DOHH2 (cell line): Measurements from ENCODE around the gene SIKE1.
"Not testable (repeated sequence)": the region's sequence is repeated elsewhere in the genome, so short reads cannot be mapped to it uniquely, and the experiment has no call there.

Experiments used
- H3F3A ChIP-seq: fragments of 200-600 bp; sonication (generic), shearing (Covaris generic); 2 replicates; pipeline ENCODE4 v1.6.0; 2016; ENCODE audit warnings: antibody characterized with exemption, mild to moderate bottlenecking; ENCODE audit not compliant: control insufficient read depth, insufficient read depth
- H3K27ac ChIP-seq: fragments of 200-600 bp; sonication (generic); 2 replicates; pipeline ENCODE4 v1.5.1; 2014; ENCODE audit warnings: low read depth, mild to moderate bottlenecking, low read length, moderate library complexity
- H3K27me3 ChIP-seq: fragments of 200-600 bp; sonication (generic); 2 replicates; pipeline ENCODE4 v1.6.1; 2014; ENCODE audit warnings: mild to moderate bottlenecking, low read length, mixed read lengths; ENCODE audit not compliant: control insufficient read depth
- H3K36me3 ChIP-seq: fragments of 200-600 bp; sonication (generic); 2 replicates; pipeline ENCODE4 v1.6.1; 2014; ENCODE audit warnings: mild to moderate bottlenecking, low read length, moderate library complexity, mixed read lengths; ENCODE audit not compliant: control insufficient read depth
- H3K4me1 ChIP-seq: fragments of 200-600 bp; sonication (generic); 2 replicates; pipeline ENCODE4 v1.6.1; 2014; ENCODE audit warnings: mild to moderate bottlenecking, low read length, mixed read lengths; ENCODE audit not compliant: control insufficient read depth
- H3K4me2 ChIP-seq: fragments of 200-600 bp; sonication (generic); 2 replicates; pipeline ENCODE4 v1.6.0; 2014; ENCODE audit warnings: mild to moderate bottlenecking, low read length, moderate library complexity
- H3K4me3 ChIP-seq: fragments of 200-600 bp; sonication (generic); 2 replicates; pipeline ENCODE4 v1.5.1; 2014; ENCODE audit warnings: mild to moderate bottlenecking, low read length, mixed read lengths
- H3K79me2 ChIP-seq: fragments of 200-600 bp; sonication (generic); 2 replicates; pipeline ENCODE4 v1.6.1; 2014; ENCODE audit warnings: mild to moderate bottlenecking, low read length, mixed read lengths; ENCODE audit not compliant: control insufficient read depth
- H3K9me2 ChIP-seq: fragments of 200-600 bp; sonication (generic); replicated peaks from 2 replicates; pipeline ENCODE4 v1.6.1; 2014; ENCODE audit warnings: mild to moderate bottlenecking, low read length, mixed read lengths; ENCODE audit not compliant: control insufficient read depth
- H3K9me3 ChIP-seq: fragments of 200-600 bp; sonication (generic); 2 replicates; pipeline ENCODE4 v1.6.1; 2014; ENCODE audit warnings: antibody characterized with exemption, low read length, mixed read lengths; ENCODE audit not compliant: control insufficient read depth, insufficient read depth
- H4K20me1 ChIP-seq: fragments of 200-600 bp; sonication (generic); 2 replicates; pipeline ENCODE4 v1.6.0; 2014; ENCODE audit warnings: low read depth, mild to moderate bottlenecking, antibody characterized with exemption, low read length, moderate library complexity; ENCODE audit not compliant: control insufficient read depth, insufficient read depth
- EZH2phosphoT487 ChIP-seq: fragments of 200-600 bp; sonication (generic); IDR thresholded peaks from 2 replicates; pipeline ENCODE4 v1.6.1; 2017; ENCODE audit warnings: borderline replicate concordance, mild to moderate bottlenecking, antibody characterized with exemption, low read length, moderate library complexity, mixed read lengths
- TF ChIP-seq, protein P1 (sequence below): fragments of 200-600 bp; sonication (generic); IDR thresholded peaks from one replicate; pipeline ENCODE4 v1.5.1; 2014; ENCODE audit warnings: antibody characterized with exemption, mild to moderate bottlenecking, low read depth, low read length; ENCODE audit not compliant: poor library complexity, severe bottlenecking

Gene SIKE1

DNA sequence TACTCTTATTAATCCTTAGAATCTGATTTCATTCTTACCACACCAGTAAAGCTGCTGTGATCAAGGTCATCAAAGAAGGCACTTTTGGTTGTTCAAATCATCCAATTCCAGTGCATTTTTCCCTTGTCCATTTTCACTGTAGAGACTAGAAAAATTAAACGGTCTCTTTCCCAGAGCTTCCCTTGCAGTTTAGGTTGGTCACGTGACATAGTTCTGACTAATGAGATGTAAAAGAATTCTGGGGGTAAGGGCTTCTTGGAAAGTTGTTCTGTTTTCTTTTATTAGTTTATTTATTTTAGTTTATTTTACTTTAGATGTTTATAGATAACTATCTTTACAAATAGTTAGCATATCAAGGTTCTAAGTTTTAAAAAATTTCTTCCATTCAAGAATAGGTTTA, 39.9 kb upstream of the SIKE1 start:
- H3K79me2 ChIP-seq: no peaks in the 10 kb centered on the region
- no peaks in the 10 kb centered on the region for H4K20me1 ChIP-seq
- no peaks in the 10 kb centered on the region for H3K9me2 ChIP-seq
- H3K4me2 ChIP-seq: no peak overlapping the region
- H3K27ac ChIP-seq: no peak overlapping the region
- H3K36me3 ChIP-seq: no peaks in the 10 kb centered on the region
- no peaks in the 10 kb centered on the region for H3K27me3 ChIP-seq
- no peaks in the 10 kb centered on the region for H3F3A ChIP-seq
- no peaks in the 10 kb centered on the region for H3K4me1 ChIP-seq
- TF ChIP-seq, protein P1, sequence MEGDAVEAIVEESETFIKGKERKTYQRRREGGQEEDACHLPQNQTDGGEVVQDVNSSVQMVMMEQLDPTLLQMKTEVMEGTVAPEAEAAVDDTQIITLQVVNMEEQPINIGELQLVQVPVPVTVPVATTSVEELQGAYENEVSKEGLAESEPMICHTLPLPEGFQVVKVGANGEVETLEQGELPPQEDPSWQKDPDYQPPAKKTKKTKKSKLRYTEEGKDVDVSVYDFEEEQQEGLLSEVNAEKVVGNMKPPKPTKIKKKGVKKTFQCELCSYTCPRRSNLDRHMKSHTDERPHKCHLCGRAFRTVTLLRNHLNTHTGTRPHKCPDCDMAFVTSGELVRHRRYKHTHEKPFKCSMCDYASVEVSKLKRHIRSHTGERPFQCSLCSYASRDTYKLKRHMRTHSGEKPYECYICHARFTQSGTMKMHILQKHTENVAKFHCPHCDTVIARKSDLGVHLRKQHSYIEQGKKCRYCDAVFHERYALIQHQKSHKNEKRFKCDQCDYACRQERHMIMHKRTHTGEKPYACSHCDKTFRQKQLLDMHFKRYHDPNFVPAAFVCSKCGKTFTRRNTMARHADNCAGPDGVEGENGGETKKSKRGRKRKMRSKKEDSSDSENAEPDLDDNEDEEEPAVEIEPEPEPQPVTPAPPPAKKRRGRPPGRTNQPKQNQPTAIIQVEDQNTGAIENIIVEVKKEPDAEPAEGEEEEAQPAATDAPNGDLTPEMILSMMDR: no peak
- no peak for TF ChIP-seq EZH2phosphoT487
- H3K9me3 ChIP-seq: no peaks in the 10 kb centered on the region
- H3K4me3 ChIP-seq: no peak overlapping the region

DNA sequence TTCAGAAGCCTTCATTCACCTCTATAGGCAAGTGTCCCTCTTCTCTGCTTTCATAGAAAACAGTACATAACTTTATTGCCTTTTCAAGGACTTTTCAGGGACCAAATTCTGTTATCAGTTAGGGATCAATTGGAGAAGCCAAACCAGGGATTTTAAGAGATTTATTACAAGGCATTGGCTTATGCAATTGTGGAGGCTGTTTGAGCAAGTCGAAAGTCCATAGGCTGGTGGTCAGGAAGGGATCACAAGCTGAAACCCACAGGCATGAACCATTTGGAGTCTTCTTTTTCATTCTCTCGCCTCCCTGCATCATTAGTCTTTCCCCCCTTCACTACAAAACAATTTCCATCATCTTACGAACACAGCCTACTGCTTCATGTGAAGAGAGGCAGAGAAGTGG, 39.4 kb upstream of the SIKE1 start:
- H3K27ac ChIP-seq: no peak overlapping the region
- H3K27me3 ChIP-seq: no peaks in the 10 kb centered on the region
- H3K9me2 ChIP-seq: no peaks in the 10 kb centered on the region
- no peak overlapping the region for H3K4me2 ChIP-seq
- H3F3A ChIP-seq: no peaks in the 10 kb centered on the region
- no peaks in the 10 kb centered on the region for H4K20me1 ChIP-seq
- H3K9me3 ChIP-seq: no peaks in the 10 kb centered on the region
- no peak for TF ChIP-seq EZH2phosphoT487
- TF ChIP-seq, protein P1: no peak
- no peak overlapping the region for H3K4me3 ChIP-seq
- H3K36me3 ChIP-seq: no peaks in the 10 kb centered on the region
- no peaks in the 10 kb centered on the region for H3K79me2 ChIP-seq
- H3K4me1 ChIP-seq: no peaks in the 10 kb centered on the region

DNA sequence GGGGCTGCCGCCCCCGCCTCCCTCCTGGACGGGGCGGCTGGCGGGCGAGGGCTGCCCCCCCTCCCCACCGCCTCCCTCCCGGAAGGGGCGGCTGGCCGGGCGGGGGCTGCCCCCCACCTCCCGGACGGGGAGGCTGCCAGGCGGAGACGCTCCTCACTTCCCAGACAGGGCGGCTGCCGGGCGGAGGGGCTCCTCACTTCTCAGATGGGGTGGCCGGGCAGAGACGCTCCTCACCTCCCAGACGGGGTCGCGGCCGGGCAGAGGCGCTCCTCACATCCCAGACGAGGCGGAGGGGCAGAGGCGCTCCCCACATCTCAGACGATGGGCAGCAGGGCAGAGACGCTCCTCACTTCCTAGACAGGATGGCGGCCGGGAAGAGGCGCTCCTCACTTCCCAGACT, 24.0 kb upstream of the SIKE1 start:
- H3K4me3 ChIP-seq, H3K4me2 ChIP-seq, H3K4me1 ChIP-seq, H3K9me3 ChIP-seq, H3K27ac ChIP-seq, H4K20me1 ChIP-seq, H3K79me2 ChIP-seq, H3F3A ChIP-seq, H3K27me3 ChIP-seq, H3K9me2 ChIP-seq, H3K36me3 ChIP-seq: not testable (repeated sequence)

DNA sequence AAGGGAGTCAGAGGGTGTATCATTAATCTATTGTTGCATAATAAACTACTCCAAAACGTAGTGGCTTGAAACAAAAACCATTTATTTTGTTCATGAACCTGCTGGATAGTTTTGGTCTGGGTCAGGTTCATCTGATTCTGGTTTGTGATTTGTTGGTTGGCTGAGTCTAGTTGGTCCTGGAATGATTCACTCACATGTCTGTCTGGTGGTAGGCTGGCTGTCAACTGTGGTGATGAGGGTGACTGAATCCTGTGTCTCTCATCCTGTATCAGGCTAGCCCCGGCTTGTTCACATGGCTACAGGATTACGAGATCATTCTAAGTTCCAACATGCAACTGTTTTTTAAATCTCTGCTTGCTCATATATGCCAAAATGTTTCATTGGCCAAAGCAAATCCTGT, 22.5 kb upstream of the SIKE1 start:
- TF ChIP-seq EZH2phosphoT487: no peak
- TF ChIP-seq, protein P1: no peak
- Histone ChIP-seq H3K9me3 (no peaks in the 10 kb centered on the region), H3K27ac (no peak overlapping the region), H3K4me1 (no peaks in the 10 kb centered on the region), H3F3A (no peaks in the 10 kb centered on the region), H3K4me3 (no peak overlapping the region), H3K27me3 (peaks cover 6% of the 10 kb centered on the region), H3K36me3 (no peaks in the 10 kb centered on the region), H3K4me2 (no peak overlapping the region), H3K9me2 (no peaks in the 10 kb centered on the region), H3K79me2 (no peaks in the 10 kb centered on the region), H4K20me1 (no peaks in the 10 kb centered on the region)
